HG02970 (cell line): ENCODE data around the gene BICC1.
"Not testable (repeated sequence)": the region's sequence is repeated elsewhere in the genome, so short reads cannot be mapped to it uniquely, and the experiment has no call there.

ENCODE experiments used
- ATAC-seq: cut with Tn5 transposase; IDR thresholded peaks from one replicate; pipeline ENCODE4 v1.9.1; 2021; ENCODE audit warnings: mild to moderate bottlenecking, moderate library complexity, moderate number of reproducible peaks; ENCODE audit not compliant: unreplicated experiment, low FRiP score

BICC1 gene

DNA sequence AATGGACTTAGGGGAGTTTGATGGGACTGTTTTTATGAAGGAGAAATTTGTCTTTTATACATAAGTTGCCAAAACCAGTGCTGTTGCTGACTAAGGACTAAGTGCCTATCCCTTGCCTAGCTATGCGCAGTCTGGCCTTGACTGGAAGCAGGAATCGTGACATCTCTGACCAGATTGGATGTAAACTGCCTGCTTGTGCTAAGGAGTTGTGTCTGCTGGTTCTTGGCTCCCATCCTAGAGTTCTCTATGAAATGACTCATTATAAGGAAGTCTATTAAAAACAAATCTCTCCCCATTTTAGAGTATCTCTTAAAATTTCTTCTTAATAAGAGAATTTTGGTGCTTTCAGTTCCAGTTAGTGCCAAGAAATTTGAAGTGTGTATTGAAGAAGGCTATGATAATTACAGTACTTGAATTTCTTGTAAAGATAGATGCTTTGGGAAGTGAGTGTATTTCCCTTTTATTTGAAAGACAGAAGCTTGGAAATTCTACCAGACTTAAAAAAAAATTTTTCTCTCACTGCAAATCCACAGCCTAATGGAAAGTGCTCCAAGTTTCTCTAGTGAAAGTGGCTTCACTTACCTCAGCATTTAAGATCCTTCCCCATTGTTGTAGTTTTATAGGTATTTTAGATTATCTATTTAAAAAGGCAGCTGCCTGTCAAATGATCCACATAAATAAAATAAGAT lies 77.6 kb downstream of the BICC1 start:
- ATAC-seq, result no peak

DNA sequence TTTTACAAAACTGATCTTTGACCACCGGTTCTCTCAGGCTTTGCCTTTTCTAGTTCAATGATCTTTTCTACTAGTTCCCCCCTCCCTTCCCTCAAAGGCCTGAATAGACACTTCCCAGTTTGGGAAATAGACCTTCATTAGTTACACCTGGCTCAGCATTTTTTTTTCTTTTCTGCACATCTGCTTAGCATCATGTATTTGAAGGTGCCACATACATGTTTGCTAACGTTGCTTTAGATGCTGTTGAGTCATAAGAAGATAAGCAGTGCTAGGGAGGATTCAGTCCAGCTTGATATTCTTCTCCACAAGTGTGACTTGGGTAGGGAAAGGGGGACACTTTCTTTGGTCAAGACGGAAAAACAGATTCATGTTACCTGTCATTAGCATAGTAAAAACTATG lies 78.3 kb downstream of the BICC1 start:
- ATAC-seq, result no peak

DNA sequence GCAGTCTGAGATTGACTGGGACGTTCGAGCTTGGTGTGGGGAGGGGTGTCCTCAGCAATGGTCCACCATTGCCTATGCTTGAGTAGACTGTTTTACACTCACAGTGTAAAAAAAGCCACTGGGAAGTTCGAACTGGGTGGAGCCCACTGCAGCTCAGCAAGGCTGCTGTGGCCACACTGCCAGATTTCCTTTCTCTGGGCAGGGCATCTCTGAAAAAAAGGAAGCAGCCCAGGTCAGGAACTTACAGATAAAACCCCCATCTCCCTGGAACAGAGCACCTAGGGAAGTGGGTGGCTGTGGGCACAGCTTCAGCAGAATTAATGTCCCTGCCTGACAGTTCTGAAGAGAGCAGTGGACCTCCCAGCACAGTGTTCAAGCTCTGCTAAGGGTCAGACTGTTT lies 80.3 kb downstream of the BICC1 start:
- ATAC-seq, result no peak

DNA sequence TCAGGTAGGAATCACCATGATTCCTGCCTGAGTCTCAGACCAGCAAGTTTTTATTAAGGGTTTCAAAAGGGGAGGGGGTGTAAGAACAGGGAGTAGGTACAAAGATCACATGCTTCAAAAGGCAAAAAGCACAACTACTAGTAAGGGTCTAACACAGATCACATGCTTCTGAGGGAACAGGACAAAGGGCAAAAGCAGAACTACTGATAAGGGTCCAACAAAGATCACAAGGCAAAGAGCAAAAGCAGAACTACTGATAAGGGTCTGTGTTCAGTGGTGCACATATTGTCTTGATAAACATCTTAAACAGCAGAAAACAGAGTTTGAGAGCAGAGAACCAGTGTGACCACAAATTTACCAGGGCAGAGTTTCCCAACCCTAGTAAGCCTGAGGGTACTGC lies 84.5 kb downstream of the BICC1 start:
- ATAC-seq, result not testable (repeated sequence)

DNA sequence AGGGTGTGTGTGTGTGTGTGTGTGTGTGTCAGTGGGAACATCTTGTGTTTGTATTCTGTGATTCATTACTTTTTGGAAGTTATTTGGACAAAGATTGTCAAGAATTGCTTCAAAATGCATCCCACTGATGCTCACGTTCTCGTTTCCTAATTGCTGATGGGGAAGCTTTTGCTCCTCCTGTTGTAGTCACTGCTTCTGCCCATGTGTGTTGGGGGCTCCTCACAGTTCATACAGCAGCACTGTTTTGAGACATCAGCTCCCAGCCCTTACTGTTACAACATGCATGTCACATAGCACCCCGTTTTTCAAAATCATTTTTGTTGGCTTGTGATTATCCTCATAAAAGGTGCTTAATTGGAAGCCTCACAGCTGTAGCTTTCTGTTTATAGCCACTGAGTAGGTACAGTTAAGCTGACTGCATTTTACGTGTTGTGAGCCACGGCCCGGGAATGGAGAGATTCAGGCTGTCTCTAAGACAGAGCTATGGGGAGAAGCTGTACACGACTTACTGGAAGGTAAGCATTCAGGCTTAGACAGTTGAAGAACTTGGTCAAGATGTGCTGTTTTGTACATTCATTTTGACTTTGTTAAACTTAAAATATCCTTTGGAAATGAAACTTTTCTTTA lies 87.4 kb downstream of the BICC1 start:
- ATAC-seq, result no peak

DNA sequence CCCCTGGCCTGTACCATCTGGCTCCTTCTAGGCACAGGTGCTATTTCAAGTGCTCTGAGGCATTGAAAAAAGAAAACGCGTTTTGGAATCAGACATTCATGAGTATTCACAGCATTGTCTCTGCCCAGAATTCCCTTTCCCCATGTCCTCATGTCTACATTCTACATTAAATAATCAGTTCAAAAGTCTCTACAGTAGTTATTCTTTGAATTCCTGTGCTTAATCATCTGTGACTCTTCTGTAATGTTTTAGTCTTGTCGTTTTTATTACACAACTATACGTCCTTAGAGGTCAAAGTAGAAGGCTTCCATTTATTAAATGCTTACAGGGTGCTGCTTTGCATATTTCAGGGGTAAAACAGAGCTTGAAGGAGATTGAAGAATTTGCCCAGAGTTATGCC lies 95.7 kb downstream of the BICC1 start:
- ATAC-seq, result no peak

DNA sequence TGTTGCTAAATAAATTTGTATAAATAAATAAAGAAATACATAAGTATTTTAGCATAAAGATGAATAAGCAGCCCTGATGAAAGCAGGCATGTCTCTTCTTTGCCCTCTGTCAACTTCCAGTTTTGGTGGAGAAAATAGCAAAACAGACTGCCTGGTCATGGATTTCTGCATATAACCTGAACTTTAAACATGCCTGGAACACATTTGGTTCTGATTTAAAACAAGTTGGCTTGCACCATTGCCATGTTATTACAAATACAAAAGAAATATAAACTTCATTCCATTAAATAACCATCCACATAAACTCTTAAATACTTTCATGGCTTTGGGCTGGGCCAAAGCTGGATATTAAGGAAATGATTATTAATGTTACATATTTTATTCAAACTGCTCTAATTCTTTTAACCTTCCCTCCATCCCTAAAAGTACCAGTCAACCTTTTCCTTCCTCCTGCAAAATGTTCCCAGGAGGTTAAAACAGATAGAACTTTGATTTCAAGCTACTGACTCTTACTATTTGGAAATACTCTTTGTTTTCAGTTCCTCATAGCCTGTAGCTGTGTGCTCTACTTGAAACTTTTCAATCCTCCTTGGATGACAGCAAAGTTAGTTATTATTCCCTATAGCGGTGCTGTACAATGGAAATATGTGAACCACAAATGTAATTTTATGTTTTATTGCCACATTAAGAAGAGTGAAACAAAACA lies 96.3 kb downstream of the BICC1 start:
- ATAC-seq, result no peak

DNA sequence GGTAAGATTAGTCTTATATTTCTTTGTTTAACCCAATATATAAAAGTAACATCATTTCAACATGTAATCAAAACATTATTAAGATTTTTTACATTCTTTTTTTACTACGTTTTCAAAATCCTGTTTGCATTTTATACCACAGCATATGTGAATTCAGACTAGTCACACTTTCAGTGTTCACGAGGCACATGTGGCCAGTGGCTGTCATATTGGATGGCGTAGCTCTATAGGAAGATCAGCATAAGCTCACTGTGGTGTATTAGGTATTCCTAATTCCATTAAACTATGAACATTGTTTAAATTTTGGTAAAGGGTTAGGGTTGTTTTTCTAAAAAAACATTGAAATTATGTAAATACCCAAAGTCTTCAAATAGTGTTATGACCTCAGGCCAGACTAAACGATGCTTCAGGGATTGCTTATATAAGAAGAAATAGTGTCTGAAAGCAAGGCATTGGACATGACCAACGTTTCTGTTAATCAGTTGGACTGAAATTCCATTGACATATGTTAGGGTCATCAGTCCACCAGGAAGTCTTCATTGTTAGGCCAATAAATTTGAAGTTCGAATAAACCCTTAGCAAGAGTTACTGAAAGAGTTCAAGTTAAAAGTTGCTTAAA lies 97.0 kb downstream of the BICC1 start:
- no peak for ATAC-seq

DNA sequence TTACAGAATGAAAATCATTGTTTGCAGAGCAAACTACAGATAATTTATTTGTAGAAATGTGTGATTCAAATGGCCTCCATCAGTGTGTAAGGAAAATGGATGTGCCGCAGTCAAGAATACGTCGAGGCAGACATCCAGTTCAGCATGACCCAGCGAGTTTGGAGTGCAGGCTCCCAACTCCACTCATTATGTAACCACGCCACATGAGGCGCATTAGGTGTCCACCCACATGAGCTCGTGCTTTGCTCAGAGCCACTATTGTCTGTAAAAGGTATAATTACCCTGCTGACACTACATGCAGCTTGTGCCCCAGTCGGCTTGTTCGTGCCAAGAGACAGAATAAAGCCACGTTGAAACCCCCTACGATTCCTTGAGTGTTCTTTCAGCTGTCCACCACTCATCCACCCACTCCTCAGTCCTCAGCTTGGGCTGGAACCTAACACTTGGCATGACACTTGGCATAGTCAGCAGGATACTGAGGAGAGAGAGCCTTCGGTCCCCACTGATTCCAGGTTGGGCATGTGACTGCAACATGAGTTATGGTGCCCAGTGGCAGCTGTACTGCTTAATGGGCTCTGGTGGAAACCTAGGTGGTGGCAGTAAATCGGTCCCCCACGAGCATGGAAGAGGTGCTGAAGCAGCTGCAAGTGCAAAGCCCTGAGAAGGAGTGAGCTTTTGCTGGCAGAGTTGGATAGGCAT lies 102.7 kb downstream of the BICC1 start:
- no peak for ATAC-seq

DNA sequence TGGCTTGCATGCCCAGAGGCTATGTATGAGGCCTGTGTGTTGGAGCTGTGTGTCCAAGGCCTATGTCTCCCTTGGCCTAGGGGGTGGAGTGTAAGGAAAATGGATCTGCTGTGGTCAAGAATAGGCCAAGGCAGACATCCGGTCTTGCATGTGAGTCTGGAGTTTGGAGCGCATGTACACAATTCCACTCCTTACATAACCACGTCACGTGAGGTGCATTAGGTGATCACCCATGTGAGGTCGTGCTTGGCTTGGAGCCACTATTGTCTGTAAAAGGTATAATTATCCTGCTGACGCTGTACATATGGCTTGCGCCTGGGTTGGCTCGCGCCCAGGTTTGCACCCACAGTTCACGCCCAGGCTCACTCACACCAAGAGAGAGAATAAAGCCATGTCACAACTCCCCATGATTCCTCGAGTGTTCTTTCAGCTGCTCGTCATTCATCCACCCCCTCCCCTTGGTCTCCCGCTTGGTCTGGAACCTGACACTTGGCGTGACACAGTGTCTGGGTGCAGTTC lies 105.5 kb downstream of the BICC1 start:
- ATAC-seq, result no peak

DNA sequence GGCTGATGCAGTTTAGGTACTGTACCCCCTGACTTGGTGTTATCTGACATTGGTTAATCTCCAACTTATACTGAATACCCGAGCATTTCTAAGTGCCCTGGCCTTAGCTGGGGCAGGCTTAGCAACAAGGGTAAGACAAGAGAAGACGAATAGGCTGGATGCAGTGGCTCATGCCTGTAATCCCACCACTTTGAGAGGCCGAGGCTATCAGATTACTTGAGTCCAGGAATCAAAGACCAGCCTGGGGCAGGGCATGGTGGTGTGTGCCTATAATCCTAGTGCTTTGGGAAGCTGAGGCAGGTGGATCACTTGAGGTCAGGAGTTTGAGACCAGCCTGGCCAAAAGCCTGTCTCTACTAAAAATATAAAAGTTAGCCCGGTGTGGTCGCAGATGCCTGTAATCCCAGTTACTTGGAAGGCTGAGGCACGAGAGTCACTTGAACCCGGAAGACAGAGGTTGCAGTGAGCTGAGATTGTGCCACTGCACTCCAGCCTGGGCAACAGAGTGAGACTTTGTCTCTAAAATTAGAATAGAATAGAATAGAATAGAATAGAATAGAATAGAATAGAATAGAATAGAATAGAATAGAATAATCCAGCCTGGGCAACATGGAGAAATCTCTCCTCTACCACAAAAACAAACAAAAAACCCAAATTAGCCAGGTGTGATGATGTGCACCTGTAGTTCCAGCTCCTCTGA lies 108.9 kb downstream of the BICC1 start:
- ATAC-seq, result no peak

DNA sequence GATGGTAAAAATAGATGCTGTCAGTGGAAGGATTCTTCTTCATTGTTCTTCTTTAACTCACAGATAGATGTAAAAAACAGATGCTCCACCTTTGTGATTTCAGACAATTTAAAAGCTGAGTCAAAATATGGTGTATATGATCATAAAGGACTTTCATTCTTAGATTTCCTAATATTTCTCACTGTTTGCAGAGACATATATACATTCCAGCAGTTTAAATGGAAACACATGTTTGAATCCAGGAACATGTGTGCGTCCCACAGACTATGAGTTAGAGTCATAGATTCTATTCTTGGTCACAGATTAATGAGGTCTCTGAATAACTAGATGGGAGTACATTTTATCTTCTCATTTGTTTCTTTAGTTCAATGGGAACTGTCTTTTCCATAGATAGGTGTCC lies 109.6 kb downstream of the BICC1 start:
- ATAC-seq, result no peak

DNA sequence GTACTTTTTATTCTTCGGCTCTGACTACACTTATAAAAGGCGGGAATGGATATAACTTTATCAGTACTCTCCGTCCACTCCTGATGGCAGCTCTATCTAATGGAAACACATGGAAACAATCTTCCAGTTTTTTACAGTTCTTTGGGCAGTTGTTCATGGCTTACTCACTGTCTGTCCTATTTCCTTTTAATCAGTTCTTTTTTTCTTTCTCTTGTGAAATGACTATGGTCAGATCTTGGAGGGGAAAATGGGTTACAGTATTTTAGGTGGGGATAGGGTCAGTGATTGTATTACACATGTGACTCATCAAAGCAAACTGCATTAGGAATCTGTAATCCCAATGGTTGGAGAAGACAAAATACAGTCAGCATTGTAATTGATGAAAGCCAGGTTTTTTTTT lies 112.4 kb downstream of the BICC1 start:
- ATAC-seq, result no peak

DNA sequence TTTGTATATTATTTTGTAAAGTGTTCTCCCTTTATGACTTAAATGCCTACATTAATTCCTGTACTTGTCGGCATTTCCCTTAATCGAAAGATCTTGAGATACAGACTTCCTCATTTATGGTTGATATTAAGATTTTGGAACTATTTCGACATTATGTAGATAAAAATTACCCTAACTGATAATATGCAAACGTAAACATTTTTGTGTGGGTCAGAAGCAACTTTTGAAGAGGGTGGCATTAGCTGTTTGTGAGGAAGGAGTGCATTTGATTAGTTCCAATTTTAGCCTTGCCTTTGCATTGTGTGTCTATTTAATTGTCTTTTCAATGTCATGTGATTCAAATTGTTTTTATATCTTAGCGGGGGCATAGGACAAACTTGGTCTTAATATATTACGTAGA lies 114.7 kb downstream of the BICC1 start:
- ATAC-seq, result no peak

DNA sequence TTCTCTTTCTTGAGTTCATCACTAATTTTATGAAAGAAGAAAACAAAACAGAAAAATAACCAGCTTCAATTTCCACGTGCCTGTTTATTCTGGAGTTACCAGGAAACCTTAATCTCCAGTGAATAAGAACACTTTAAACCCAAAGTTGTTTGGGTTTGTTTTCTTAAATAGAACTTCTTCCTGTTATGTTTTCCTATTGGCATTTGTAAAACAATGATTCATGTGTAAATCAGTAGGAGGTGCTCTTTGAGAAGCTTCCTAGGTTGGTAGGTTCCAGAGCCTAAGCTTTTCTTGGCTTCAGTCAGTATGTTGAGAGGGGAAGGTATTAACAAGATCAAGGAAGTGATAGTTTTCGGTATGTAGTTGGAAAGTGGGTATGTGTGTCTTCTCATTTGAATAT lies 119.0 kb downstream of the BICC1 start:
- ATAC-seq, result no peak

DNA sequence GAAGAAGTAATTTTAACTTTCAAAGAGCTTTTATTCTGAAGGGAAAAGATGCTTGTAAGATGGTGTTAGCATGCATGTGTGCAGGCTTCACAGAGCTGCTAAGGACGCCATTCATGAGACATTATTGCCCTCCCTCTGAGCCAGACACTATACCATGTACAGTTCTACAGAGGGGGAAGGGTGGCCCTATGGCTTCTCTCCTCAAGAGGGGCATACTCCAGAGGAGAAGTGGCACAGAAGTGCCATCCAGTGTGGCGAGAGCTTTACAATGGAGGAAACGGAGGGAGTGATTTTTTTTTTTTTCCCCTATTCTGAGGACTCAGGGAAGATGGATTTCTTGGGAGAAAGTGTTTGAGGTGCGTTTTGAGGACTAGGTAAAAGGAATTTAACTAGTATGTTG lies 119.5 kb downstream of the BICC1 start:
- ATAC-seq, result no peak

DNA sequence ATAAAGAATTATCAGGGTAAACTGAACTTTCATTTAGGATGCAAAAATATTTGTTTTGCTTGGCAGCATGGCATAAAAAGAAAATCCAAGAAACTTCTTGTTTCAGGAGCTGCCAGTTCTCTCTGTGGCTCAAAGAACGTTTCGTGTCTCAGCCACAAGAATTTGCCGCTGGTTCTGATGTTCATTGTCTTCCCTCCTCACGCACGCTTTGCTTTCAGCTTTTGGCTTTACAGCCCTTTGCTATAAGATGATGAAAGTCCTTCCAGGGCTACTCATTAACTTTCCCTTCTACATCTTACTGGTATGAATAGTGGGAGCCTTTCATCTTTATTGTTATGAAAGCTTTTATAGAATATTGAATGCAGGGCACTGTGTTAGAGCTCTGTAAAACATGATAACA lies 124.7 kb downstream of the BICC1 start:
- no peak for ATAC-seq

DNA sequence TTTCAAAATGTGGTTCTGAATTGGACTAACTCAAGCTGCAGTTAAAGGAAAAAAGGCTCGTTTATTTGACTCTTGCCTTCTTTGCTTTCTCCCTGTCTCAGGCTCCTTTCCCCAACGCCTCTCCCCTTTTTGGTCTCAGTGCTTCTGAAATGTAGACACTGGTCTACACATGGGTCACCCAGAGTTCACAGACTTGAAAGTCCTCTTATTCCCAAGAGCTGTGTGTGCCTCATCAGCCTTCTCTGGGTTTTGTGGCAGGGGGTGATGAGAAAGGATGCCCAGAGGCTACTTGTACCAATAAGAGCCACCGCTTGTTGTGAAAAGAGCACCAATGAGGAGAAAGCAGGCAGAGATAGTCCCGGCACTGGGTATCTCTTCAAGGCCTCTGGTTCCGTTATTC lies 125.7 kb downstream of the BICC1 start:
- ATAC-seq, result no peak

DNA sequence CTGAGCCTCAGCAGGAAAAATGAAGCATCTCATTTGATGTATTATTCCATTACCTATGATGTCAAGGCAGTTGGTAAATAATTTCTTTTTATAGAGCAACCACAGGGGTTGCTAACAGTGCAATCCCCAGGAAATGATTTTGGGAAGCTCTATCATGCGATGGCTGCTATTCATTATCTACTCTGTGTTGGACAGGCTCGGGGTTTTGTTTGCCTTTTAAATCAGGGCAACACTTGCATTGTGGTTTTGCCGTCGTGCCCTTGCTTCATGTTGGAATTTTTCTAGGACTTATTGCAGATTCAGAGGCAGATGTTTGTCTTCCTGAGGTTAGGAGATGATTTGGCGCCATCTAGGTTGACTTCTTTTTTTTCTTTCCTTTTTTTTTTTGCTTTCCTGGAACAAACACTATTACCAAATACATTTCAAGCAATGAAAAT lies 128.4 kb downstream of the BICC1 start:
- no peak for ATAC-seq

DNA sequence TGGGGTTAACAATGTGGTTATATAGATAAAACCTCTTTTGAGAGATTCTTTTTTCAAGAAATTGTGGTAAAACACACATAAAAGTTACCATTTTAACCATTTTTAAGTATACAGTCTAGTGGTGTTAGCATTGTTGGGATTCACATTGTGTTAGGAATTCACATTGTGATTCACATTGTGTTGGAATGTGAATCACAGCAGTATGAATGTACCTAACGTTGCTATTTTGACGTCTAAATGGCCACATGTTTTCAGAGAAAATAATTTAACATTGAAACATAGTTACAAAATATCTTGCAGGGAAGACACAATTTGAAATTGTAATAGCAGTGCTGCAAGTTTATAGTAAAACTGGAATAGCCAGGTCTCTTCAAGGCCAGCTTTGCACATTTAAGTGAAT lies 129.0 kb downstream of the BICC1 start:
- no peak for ATAC-seq
